Measurements from ENCODE around the gene SLC29A3.

Gene SLC29A3

DNA sequence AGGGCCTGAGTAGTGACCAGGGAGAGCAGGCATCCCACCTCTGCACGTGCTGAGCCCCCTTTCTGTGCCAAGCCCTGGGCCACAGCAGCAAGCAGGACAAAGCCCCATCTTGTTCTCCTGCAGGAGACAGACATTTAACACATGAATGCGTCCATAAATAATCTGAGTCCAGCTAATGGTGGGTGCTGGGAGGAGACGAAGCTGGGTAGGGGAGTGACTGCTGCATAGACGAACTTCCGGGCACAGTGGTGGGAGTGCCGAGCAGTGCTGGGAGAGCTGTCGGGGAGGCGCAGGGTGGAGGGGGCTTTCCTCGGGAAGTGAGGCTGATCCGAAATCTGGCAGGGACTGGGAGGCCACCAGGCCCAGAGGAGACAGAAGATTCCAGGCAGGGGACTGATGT is 35.2 kb upstream of the SLC29A3 start:
- TF ChIP-seq EZH2 (IDR thresholded peaks at IDR 0.05; ENCODE audit: borderline replicate concordance, low read depth, low read length, severe bottlenecking) = no peak
- TF ChIP-seq, protein P1, sequence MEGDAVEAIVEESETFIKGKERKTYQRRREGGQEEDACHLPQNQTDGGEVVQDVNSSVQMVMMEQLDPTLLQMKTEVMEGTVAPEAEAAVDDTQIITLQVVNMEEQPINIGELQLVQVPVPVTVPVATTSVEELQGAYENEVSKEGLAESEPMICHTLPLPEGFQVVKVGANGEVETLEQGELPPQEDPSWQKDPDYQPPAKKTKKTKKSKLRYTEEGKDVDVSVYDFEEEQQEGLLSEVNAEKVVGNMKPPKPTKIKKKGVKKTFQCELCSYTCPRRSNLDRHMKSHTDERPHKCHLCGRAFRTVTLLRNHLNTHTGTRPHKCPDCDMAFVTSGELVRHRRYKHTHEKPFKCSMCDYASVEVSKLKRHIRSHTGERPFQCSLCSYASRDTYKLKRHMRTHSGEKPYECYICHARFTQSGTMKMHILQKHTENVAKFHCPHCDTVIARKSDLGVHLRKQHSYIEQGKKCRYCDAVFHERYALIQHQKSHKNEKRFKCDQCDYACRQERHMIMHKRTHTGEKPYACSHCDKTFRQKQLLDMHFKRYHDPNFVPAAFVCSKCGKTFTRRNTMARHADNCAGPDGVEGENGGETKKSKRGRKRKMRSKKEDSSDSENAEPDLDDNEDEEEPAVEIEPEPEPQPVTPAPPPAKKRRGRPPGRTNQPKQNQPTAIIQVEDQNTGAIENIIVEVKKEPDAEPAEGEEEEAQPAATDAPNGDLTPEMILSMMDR (IDR thresholded peaks at IDR 0.05; ENCODE audit: borderline replicate concordance, extremely low read depth, low read length, poor library complexity, severe bottlenecking) = no peak
- H3K4me1 ChIP-seq (ENCODE audit: insufficient read depth, low read length) = no peaks in the 10 kb centered on the region
- ATAC-seq (ENCODE audit: insufficient read depth, low read depth) (no peak), DNase-seq (no peak)
- no peaks in the 10 kb centered on the region for H3K9me3 ChIP-seq (ENCODE audit: insufficient read depth, low read length, severe bottlenecking)
- H3K27ac ChIP-seq (ENCODE audit: low read length) = no peak overlapping the region
- no peak overlapping the region for H3K4me3 ChIP-seq (ENCODE audit: low read depth in 1 of 2, low read length in 2 of 2)
- H3K79me2 ChIP-seq (ENCODE audit: insufficient read depth, low read length) = no peaks in the 10 kb centered on the region
- no peak overlapping the region for H3K4me2 ChIP-seq (ENCODE audit: insufficient read depth, low read length)
- no peak overlapping the region for H2AFZ ChIP-seq (ENCODE audit: low read depth, low read length)
- H3K9ac ChIP-seq (ENCODE audit: low read depth, low read length) = no peak overlapping the region
- no peaks in the 10 kb centered on the region for H3K27me3 ChIP-seq (ENCODE audit: insufficient read depth, low read length, poor library complexity)
- no peaks in the 10 kb centered on the region for H3K36me3 ChIP-seq (ENCODE audit: insufficient read depth, low read length)
- peaks cover 15% of the 10 kb centered on the region for H4K20me1 ChIP-seq (ENCODE audit: insufficient read depth, low read length)

DNA sequence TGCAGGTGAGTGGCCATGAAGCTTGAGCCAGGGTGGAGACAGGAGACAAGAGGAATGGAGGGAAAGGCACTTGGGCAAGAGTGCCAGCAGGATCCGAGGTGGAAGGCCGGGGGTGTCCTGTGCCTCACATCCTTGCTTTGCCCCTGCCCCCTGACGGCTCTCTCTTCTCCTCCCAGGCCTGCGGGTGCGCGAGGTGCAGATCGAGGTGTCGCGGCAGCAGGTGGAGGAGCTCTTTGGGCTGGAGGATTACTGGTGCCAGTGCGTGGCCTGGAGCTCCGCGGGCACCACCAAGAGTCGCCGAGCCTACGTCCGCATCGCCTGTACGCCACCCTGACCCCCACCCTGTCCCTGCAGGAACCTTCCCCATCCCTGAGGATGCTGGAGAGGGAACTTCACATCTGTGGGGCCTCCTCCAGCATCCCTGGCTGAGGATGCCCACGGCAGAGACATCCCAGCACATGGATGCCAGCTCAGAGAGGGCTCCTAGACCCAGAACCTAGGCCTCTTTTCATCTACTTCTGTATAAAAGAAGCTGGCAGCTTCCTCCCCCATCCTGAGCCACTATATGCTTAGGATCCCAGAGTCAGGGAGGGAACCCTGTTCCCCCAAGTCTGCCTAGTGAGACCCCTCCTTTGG is 34.4 kb upstream of the SLC29A3 start:
- ATAC-seq (ENCODE audit: insufficient read depth, low read depth) = 0 out of 3 replicates have a peak, but pooled peaks have one; percentile 25

DNA sequence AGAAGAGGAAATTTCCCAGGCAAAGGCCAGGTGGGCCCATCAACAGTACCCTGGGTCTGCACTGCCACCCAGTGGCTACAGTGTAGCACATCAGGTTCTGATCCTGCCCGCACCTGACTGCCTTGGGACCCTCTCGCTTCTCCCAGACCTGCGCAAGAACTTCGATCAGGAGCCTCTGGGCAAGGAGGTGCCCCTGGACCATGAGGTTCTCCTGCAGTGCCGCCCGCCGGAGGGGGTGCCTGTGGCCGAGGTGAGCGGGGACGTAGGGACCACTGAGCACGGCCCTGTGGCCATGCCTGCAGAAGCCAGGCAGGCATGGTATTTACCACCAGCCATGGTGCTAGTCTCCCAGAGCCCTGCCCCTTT is 33.9 kb upstream of the SLC29A3 start:
- TF ChIP-seq, protein P1 (IDR thresholded peaks at IDR 0.05; ENCODE audit: borderline replicate concordance, extremely low read depth, low read length, poor library complexity, severe bottlenecking) = peak; percentile 77
- TF ChIP-seq EZH2 (IDR thresholded peaks at IDR 0.05; ENCODE audit: borderline replicate concordance, low read depth, low read length, severe bottlenecking) = no peak
- no peak overlapping the region for H2AFZ ChIP-seq (ENCODE audit: low read depth, low read length)
- no peaks in the 10 kb centered on the region for H3K36me3 ChIP-seq (ENCODE audit: insufficient read depth, low read length)
- peaks cover 15% of the 10 kb centered on the region for H4K20me1 ChIP-seq (ENCODE audit: insufficient read depth, low read length)
- no peaks in the 10 kb centered on the region for H3K4me1 ChIP-seq (ENCODE audit: insufficient read depth, low read length)
- H3K79me2 ChIP-seq (ENCODE audit: insufficient read depth, low read length) = no peaks in the 10 kb centered on the region
- peak; percentile 90 for ATAC-seq (ENCODE audit: insufficient read depth, low read depth)
- peak; percentile 55 for DNase-seq
- no peak overlapping the region for H3K4me3 ChIP-seq (ENCODE audit: low read depth in 1 of 2, low read length in 2 of 2)
- H3K9me3 ChIP-seq (ENCODE audit: insufficient read depth, low read length, severe bottlenecking) = no peaks in the 10 kb centered on the region
- no peak overlapping the region for H3K9ac ChIP-seq (ENCODE audit: low read depth, low read length)
- H3K4me2 ChIP-seq (ENCODE audit: insufficient read depth, low read length) = no peak overlapping the region
- no peak overlapping the region for H3K27ac ChIP-seq (ENCODE audit: low read length)
- no peaks in the 10 kb centered on the region for H3K27me3 ChIP-seq (ENCODE audit: insufficient read depth, low read length, poor library complexity)

More for the DNA sequence above, 34.4 kb upstream of the SLC29A3 start:
- Histone ChIP-seq H3K9ac (ENCODE audit: low read depth, low read length) (no peak overlapping the region; the same call in 1 of the 2 replicates), H3K27ac (ENCODE audit: low read length) (no peak overlapping the region), H4K20me1 (ENCODE audit: insufficient read depth, low read length) (peaks cover 15% of the 10 kb centered on the region), H3K4me1 (ENCODE audit: insufficient read depth, low read length) (no peaks in the 10 kb centered on the region), H3K9me3 (ENCODE audit: insufficient read depth, low read length, severe bottlenecking) (no peaks in the 10 kb centered on the region), H3K36me3 (ENCODE audit: insufficient read depth, low read length) (no peaks in the 10 kb centered on the region), H2AFZ (ENCODE audit: low read depth, low read length) (no peak overlapping the region), H3K4me2 (ENCODE audit: insufficient read depth, low read length) (no peak overlapping the region), H3K27me3 (ENCODE audit: insufficient read depth, low read length, poor library complexity) (no peaks in the 10 kb centered on the region), H3K79me2 (ENCODE audit: insufficient read depth, low read length) (no peaks in the 10 kb centered on the region), H3K4me3 (ENCODE audit: low read depth in 1 of 2, low read length in 2 of 2) (no peak overlapping the region)
- TF ChIP-seq, protein P1 (IDR thresholded peaks at IDR 0.05; ENCODE audit: borderline replicate concordance, extremely low read depth, low read length, poor library complexity, severe bottlenecking) = no peak
- no peak for TF ChIP-seq EZH2 (IDR thresholded peaks at IDR 0.05; ENCODE audit: borderline replicate concordance, low read depth, low read length, severe bottlenecking)
- DNase-seq = no peak

Measured in DND-41 (cell line).